T-cell (primary cell): ENCODE results near the gene CELSR3. TPM values are rescaled to one million over a fixed set of nuclear protein-coding genes. Genes with fewer than 3 reads are reported as not detected.

Experiments
- ATAC-seq, 4 experiments: fragments of 200-7000 bp in 3 of 4; fragments of 150-1000 bp in 1 of 4; cut with Tn5 transposase; replicated peaks in 1 of 4; 1 replicate in 3 of 4; 2 replicates in 1 of 4; pipeline ENCODE4 v1.10.0; 2021; ENCODE audit warnings: moderate library complexity in 3 of 4, mild to moderate bottlenecking in 2 of 4, moderate number of reproducible peaks in 1 of 4
- CTCF ChIA-PET, 2 donors: fragments of 300-600 bp; sonication (Branson Sonifier 250); formaldehyde crosslinking; loops; one replicate each; lab custom pipeline; 2022; ENCODE audit warnings: antibody characterized with exemption in 2 of 2; lab: Charles Lee
- POLR2A ChIA-PET, 2 donors: fragments of 300-600 bp; sonication (Branson Sonifier 250); formaldehyde crosslinking; loops; one replicate each; lab custom pipeline; 2022; ENCODE audit warnings: antibody characterized with exemption in 2 of 2; lab: Charles Lee
- DNase-seq, 35 experiments: peaks; one replicate each; pipeline versions ENCODE4 v3.0.0 to v3.0.0-alpha.2; 2013 to 2023
- H3K27ac ChIP-seq: one replicate; pipeline ENCODE4 v1.5.1; 2013; ENCODE audit warnings: low read length
- H3K27me3 ChIP-seq, 2 experiments: replicated peaks in 1 of 2; 1 replicate in 1 of 2; 2 replicates in 1 of 2; pipeline versions ENCODE4 v1.6.1 to v1.7.0; 2013; ENCODE audit warnings: low read length in 1 of 2, mixed read lengths in 1 of 2; ENCODE audit not compliant: control insufficient read depth in 2 of 2, insufficient read depth in 2 of 2; ENCODE audit errors: extremely low read depth in 1 of 2
- H3K36me3 ChIP-seq, 2 donors: 1 replicate in 1 of 2; 2 replicates in 1 of 2; pipeline versions ENCODE4 v1.6.1 to v1.7.0; 2013; ENCODE audit warnings: low read length in 1 of 2; ENCODE audit not compliant: control insufficient read depth in 2 of 2, insufficient read depth in 1 of 2; ENCODE audit errors: extremely low read depth in 1 of 2
- H3K4me1 ChIP-seq, 2 experiments: 1 replicate in 1 of 2; 2 replicates in 1 of 2; pipeline versions ENCODE4 v1.6.1 to v1.7.0; 2013; ENCODE audit warnings: low read length in 2 of 2, mixed read lengths in 1 of 2; ENCODE audit not compliant: insufficient read depth in 2 of 2, control insufficient read depth in 1 of 2; ENCODE audit errors: extremely low read depth in 1 of 2
- H3K4me3 ChIP-seq, 2 donors: 1 replicate in 1 of 2; 2 replicates in 1 of 2; pipeline versions ENCODE4 v1.5.1 to v1.7.0; 2013; ENCODE audit warnings: mild to moderate bottlenecking in 2 of 2, low read length in 1 of 2, moderate library complexity in 1 of 2; ENCODE audit not compliant: control insufficient read depth in 1 of 2; ENCODE audit errors: extremely low read depth in 1 of 2
- H3K9me3 ChIP-seq: 2 replicates; pipeline ENCODE4 v1.7.0; 2013
- H3K27ac Mint-ChIP-seq, 2 donors: one replicate each; pipeline ENCODE4 v1.8.0; 2020 to 2021; ENCODE audit warnings: mild to moderate bottlenecking in 2 of 2, mixed read lengths in 2 of 2
- H3K27me3 Mint-ChIP-seq, 2 donors: one replicate each; pipeline ENCODE4 v1.8.0; 2021 to 2022; ENCODE audit warnings: mixed read lengths in 2 of 2
- H3K36me3 Mint-ChIP-seq: one replicate; pipeline ENCODE4 v1.8.0; 2021; ENCODE audit warnings: mixed read lengths
- H3K4me1 Mint-ChIP-seq, 3 donors: one replicate each; pipeline ENCODE4 v1.8.0; 2020 to 2022; ENCODE audit warnings: mixed read lengths in 3 of 3, mild to moderate bottlenecking in 1 of 3
- H3K4me3 Mint-ChIP-seq, 3 donors: one replicate each; pipeline ENCODE4 v1.8.0; 2020 to 2022; ENCODE audit warnings: mild to moderate bottlenecking in 3 of 3, mixed read lengths in 3 of 3, moderate library complexity in 3 of 3
- H3K9me3 Mint-ChIP-seq, 3 donors: one replicate each; pipeline ENCODE4 v1.8.0; 2020 to 2022; ENCODE audit warnings: mixed read lengths in 3 of 3
- WGBS: methylation state at CpG from one replicate; pipeline ENCODE4 v1.1.5; 2013; ENCODE audit warnings: missing lambda C conversion rate; ENCODE audit not compliant: insufficient coverage; 5-methylcytosine and 5-hydroxymethylcytosine counted together
- total RNA-seq, 35 experiments: library from RNA in 6 of 35; stranded (reverse) in 6 of 35; fragments of 120-200 nt in 1 of 35; gene quantifications; one replicate each; pipeline versions ENCODE4 v1.2.1 to v1.2.4 and lab custom pipeline; 2013 to 2026

CELSR3 gene
- total RNA-seq, 5 donors from 2014 or later (not counting 1 experiment from before 2014, with no cell fraction given), result 5.6 to 7.4 (median 6.2) TPM

- Mint-ChIP-seq H3K36me3 (peaks cover 23% of the 10 kb centered on the region), H3K27ac (no peak overlapping the region), H3K4me1 (peaks cover 11 to 16% (median 14%) of the 10 kb centered on the region in 3 donors), H3K9me3 (no peaks in the 10 kb centered on the region), H3K4me3 (no peak overlapping the region), H3K27me3 (no peaks in the 10 kb centered on the region)
- CTCF ChIA-PET, result interaction anchor here (0.5 to 0.6 kb wide), 3 partner anchors 60 to 175 kb away, joined by 3 to 6 read pairs (median 3); no protein-coding TSS in a partner anchor
- H3K27ac ChIP-seq, result no peak overlapping the region
- WGBS, result 75% methylated on average over 4 of the region's 6 CpGs
- no peaks in the 10 kb centered on the region for H3K9me3 ChIP-seq
- DNase-seq (no peak), ATAC-seq (no peak)
- no peak overlapping the region for H3K4me3 ChIP-seq
- POLR2A ChIA-PET, result interaction anchor here in 1 of 2 donors (0.6 kb wide), 1 partner anchor 364 kb away, joined by 5 read pairs; no protein-coding TSS in a partner anchor
- H3K27me3 ChIP-seq, result peaks cover 0 to 3% of the 10 kb centered on the region in 2 experiments
- H3K4me1 ChIP-seq, result peaks cover 0 to 6% of the 10 kb centered on the region in 2 experiments
- H3K36me3 ChIP-seq, result peaks cover 13 to 16% of the 10 kb centered on the region in 2 donors
These were observed 38.7 kb downstream of the CELSR3 start for GRCh38 chr3:48623851-48624547.

- POLR2A ChIA-PET, result interaction anchor here (0.6 kb wide), 2 partner anchors 11 to 51 kb away, joined by 4 to 5 read pairs; no protein-coding TSS in a partner anchor
- CTCF ChIA-PET, result no interaction called here
- no peak within 1 kb of the TSS for H3K27ac Mint-ChIP-seq
These were observed 41.2 kb downstream of the CELSR3 start, which contains the start of gene TMEM89 for GRCh38 chr3:48621461-48621869. Gene TMEM89, minus strand, starts transcription at chr3:48621769. Its CDS starts 13 bp downstream, at chr3:48621756.

GRCh38 chr3:48619541-48620524 is 42.9 kb downstream of the CELSR3 start:
- no peak overlapping the region for H3K27ac ChIP-seq
- peaks cover 0 to 8% (median 4%) of the 10 kb centered on the region in 3 donors for H3K9me3 Mint-ChIP-seq
- H3K27me3 ChIP-seq, result peaks cover 0 to 3% of the 10 kb centered on the region in 2 experiments
- ATAC-seq (no peak), DNase-seq (no peak)
- POLR2A ChIA-PET, result no interaction called here
- no peaks in the 10 kb centered on the region for H3K36me3 Mint-ChIP-seq
- H3K4me1 Mint-ChIP-seq, result peaks cover 9 to 11% (median 11%) of the 10 kb centered on the region in 3 donors
- CTCF ChIA-PET, result interaction anchor here in 1 of 2 donors (0.6 kb wide), 1 partner anchor 219 kb away, joined by 4 read pairs; no protein-coding TSS in a partner anchor
- H3K4me3 Mint-ChIP-seq, result no peak overlapping the region
- H3K27me3 Mint-ChIP-seq, result no peaks in the 10 kb centered on the region
- 83% methylated on average over 4 of the region's 7 CpGs for WGBS
- H3K4me3 ChIP-seq, result no peak overlapping the region
- H3K27ac Mint-ChIP-seq, result no peak overlapping the region
- H3K36me3 ChIP-seq, result no peaks in the 10 kb centered on the region
- H3K4me1 ChIP-seq, result peaks cover 0 to 6% of the 10 kb centered on the region in 2 experiments
- no peaks in the 10 kb centered on the region for H3K9me3 ChIP-seq

More at GRCh38 chr3:48621461-48621869, 41.2 kb downstream of the CELSR3 start, which contains the start of gene TMEM89:
- Histone ChIP-seq H3K4me1 (peaks cover 0 to 6% of the 10 kb centered on the region in 2 experiments), H3K36me3 (peaks cover 0 to 3% of the 10 kb centered on the region in 2 donors), H3K4me3 (no peak within 1 kb of the TSS), H3K27me3 (peaks cover 0 to 3% of the 10 kb centered on the region in 2 experiments), H3K9me3 (no peaks in the 10 kb centered on the region), H3K27ac (no peak within 1 kb of the TSS)
- Mint-ChIP-seq H3K4me3 (no peak within 1 kb of the TSS), H3K9me3 (peaks cover 0 to 8% (median 4%) of the 10 kb centered on the region in 3 donors), H3K4me1 (peaks cover 11 to 16% (median 14%) of the 10 kb centered on the region in 3 donors), H3K27me3 (no peaks in the 10 kb centered on the region), H3K36me3 (no peaks in the 10 kb centered on the region)
- no peak for DNase-seq
- 95% methylated on average over 15 of the region's 19 CpGs for WGBS
- ATAC-seq, result no peak

- Mint-ChIP-seq H3K4me1 (no peaks in the 10 kb centered on the region), H3K4me3 (no peak overlapping the region), H3K9me3 (peaks cover 0 to 8% (median 4%) of the 10 kb centered on the region in 3 donors), H3K27me3 (no peaks in the 10 kb centered on the region), H3K36me3 (no peaks in the 10 kb centered on the region), H3K27ac (no peak overlapping the region)
- Histone ChIP-seq H3K9me3 (no peaks in the 10 kb centered on the region), H3K27me3 (peaks cover 0 to 3% of the 10 kb centered on the region in 2 experiments), H3K27ac (no peak overlapping the region), H3K4me1 (no peaks in the 10 kb centered on the region), H3K4me3 (no peak overlapping the region), H3K36me3 (no peaks in the 10 kb centered on the region)
- DNase-seq (no peak), ATAC-seq (no peak)
- CTCF ChIA-PET, result no interaction called here
- POLR2A ChIA-PET, result no interaction called here
- WGBS, result 100% methylated on average over 1 of the region's 4 CpGs
These were observed 45.1 kb downstream of the CELSR3 start for GRCh38 chr3:48617559-48617958.

- no peak overlapping the region for H3K4me3 ChIP-seq
- no peaks in the 10 kb centered on the region for H3K27me3 ChIP-seq
- no peak overlapping the region for H3K27ac ChIP-seq
- peaks cover 0 to 8% of the 10 kb centered on the region in 2 experiments for H3K4me1 ChIP-seq
- H3K36me3 ChIP-seq, result no peaks in the 10 kb centered on the region
- Mint-ChIP-seq H3K9me3 (peaks cover 0 to 8% (median 4%) of the 10 kb centered on the region in 3 donors), H3K27me3 (no peaks in the 10 kb centered on the region), H3K4me1 (peaks cover 0 to 6% (median 5%) of the 10 kb centered on the region in 3 donors), H3K36me3 (no peaks in the 10 kb centered on the region), H3K4me3 (no peak overlapping the region), H3K27ac (no peak overlapping the region)
- no peak for ATAC-seq
- DNase-seq, result no peak
- H3K9me3 ChIP-seq, result no peaks in the 10 kb centered on the region
- ChIA-PET CTCF (interaction anchor here in 1 of 2 donors (0.6 to 0.7 kb wide), 2 partner anchors 58 to 212 kb away, joined by 5 to 6 read pairs; no protein-coding TSS in a partner anchor), POLR2A (no interaction called here)
- 20% methylated on average over 2 of the region's 3 CpGs for WGBS
These were observed 48.6 kb downstream of the CELSR3 start for GRCh38 chr3:48614044-48614443.
